H9 (cell line): Measurements from ENCODE around the gene TRABD. TPM values are rescaled to one million over a fixed set of nuclear protein-coding genes. Genes with fewer than 3 reads are reported as not detected.

Experiments
- DNase-seq: peaks from one replicate; pipeline ENCODE4 v3.0.0-alpha.2; 2017
- H2AFZ ChIP-seq: one replicate; pipeline ENCODE4 v1.6.1; 2013; ENCODE audit warnings: mild to moderate bottlenecking, low read length, control low read depth, moderate library complexity
- H2AK5ac ChIP-seq: 2 replicates; pipeline ENCODE4 v1.6.1; 2013; ENCODE audit warnings: low read length, control low read depth, mixed read lengths; ENCODE audit not compliant: insufficient read length
- H2BK120ac ChIP-seq: one replicate; pipeline ENCODE4 v1.6.1; 2013; ENCODE audit warnings: low read depth, mild to moderate bottlenecking, low read length, control low read depth, inconsistent platforms; ENCODE audit not compliant: poor library complexity, severe bottlenecking
- H2BK12ac ChIP-seq: 2 replicates; pipeline ENCODE4 v1.6.1; 2013; ENCODE audit warnings: low read length, control low read depth, mixed read lengths, low read depth; ENCODE audit not compliant: insufficient read length
- H2BK15ac ChIP-seq: 2 replicates; pipeline ENCODE4 v1.6.1; 2013; ENCODE audit warnings: low read depth, low read length, control low read depth
- H2BK20ac ChIP-seq: one replicate; pipeline ENCODE4 v1.6.1; 2013; ENCODE audit warnings: low read depth, mild to moderate bottlenecking, low read length, control low read depth, inconsistent platforms; ENCODE audit not compliant: poor library complexity, severe bottlenecking
- H2BK5ac ChIP-seq: 2 replicates; pipeline ENCODE4 v1.6.1; 2013; ENCODE audit warnings: low read length, control low read depth, mixed read lengths; ENCODE audit not compliant: insufficient read length
- H3K14ac ChIP-seq: 2 replicates; pipeline ENCODE4 v1.6.1; 2013; ENCODE audit warnings: low read length, control low read depth; ENCODE audit not compliant: insufficient read depth
- H3K18ac ChIP-seq: 2 replicates; pipeline ENCODE4 v1.6.1; 2013; ENCODE audit warnings: low read depth, mild to moderate bottlenecking, mixed read lengths, low read length, control low read depth; ENCODE audit not compliant: insufficient read length
- H3K23ac ChIP-seq: 2 replicates; pipeline ENCODE4 v1.6.1; 2013; ENCODE audit warnings: low read length, control low read depth, mixed read lengths, low read depth; ENCODE audit not compliant: insufficient read length
- H3K23me2 ChIP-seq: 2 replicates; pipeline ENCODE4 v1.6.1; 2013; ENCODE audit warnings: low read depth, mild to moderate bottlenecking, mixed read lengths, low read length, control low read depth; ENCODE audit not compliant: insufficient read length, poor library complexity, severe bottlenecking
- H3K27ac ChIP-seq: 2 replicates; pipeline ENCODE4 v1.5.1; 2013; ENCODE audit warnings: low read length, control low read depth, mixed read lengths, low read depth; ENCODE audit not compliant: insufficient read length
- H3K27me3 ChIP-seq: 2 replicates; pipeline ENCODE4 v1.6.1; 2013; ENCODE audit warnings: low read length, control low read depth, inconsistent platforms; ENCODE audit not compliant: insufficient read depth
- H3K4ac ChIP-seq: 2 replicates; pipeline ENCODE4 v1.6.1; 2013; ENCODE audit warnings: low read depth, mild to moderate bottlenecking, control low read depth, inconsistent platforms, low read length, moderate library complexity
- H3K4me1 ChIP-seq: 2 replicates; pipeline ENCODE4 v1.6.1; 2013; ENCODE audit warnings: low read length, control low read depth, inconsistent platforms; ENCODE audit not compliant: insufficient read depth
- H3K4me2 ChIP-seq: 2 replicates; pipeline ENCODE4 v1.6.1; 2013; ENCODE audit warnings: low read length, control low read depth, mixed read lengths; ENCODE audit not compliant: insufficient read length, insufficient read depth
- H3K56ac ChIP-seq: 2 replicates; pipeline ENCODE4 v1.6.1; 2013; ENCODE audit warnings: low read depth, mild to moderate bottlenecking, mixed read lengths, low read length, control low read depth; ENCODE audit not compliant: insufficient read length
- H3K79me1 ChIP-seq: 2 replicates; pipeline ENCODE4 v1.6.1; 2013; ENCODE audit warnings: low read depth, mild to moderate bottlenecking, moderate library complexity, low read length, control low read depth, inconsistent platforms; ENCODE audit not compliant: insufficient read depth, poor library complexity, severe bottlenecking
- H3K79me2 ChIP-seq: 2 replicates; pipeline ENCODE4 v1.6.1; 2013; ENCODE audit warnings: low read length, control low read depth, inconsistent platforms; ENCODE audit not compliant: insufficient read depth
- H3K9ac ChIP-seq: 2 replicates; pipeline ENCODE4 v1.6.1; 2013; ENCODE audit warnings: low read length, control low read depth, mixed read lengths; ENCODE audit not compliant: insufficient read length; ENCODE audit errors: extremely low read depth
- H3K9me3 ChIP-seq: one replicate; pipeline ENCODE4 v1.6.1; 2013; ENCODE audit warnings: low read depth, low read length, inconsistent platforms; ENCODE audit not compliant: control insufficient read depth
- H3T11ph ChIP-seq: one replicate; pipeline ENCODE4 v1.6.1; 2013; ENCODE audit warnings: mild to moderate bottlenecking, low read length, control low read depth, inconsistent platforms
- H4K20me1 ChIP-seq: one replicate; pipeline ENCODE4 v1.6.1; 2013; ENCODE audit not compliant: control insufficient read depth, insufficient read length, insufficient read depth
- H4K5ac ChIP-seq: 2 replicates; pipeline ENCODE4 v1.6.1; 2013; ENCODE audit warnings: low read depth, mild to moderate bottlenecking, mixed read lengths, low read length, control low read depth; ENCODE audit not compliant: insufficient read length
- H4K8ac ChIP-seq: replicated peaks from 2 replicates; pipeline ENCODE4 v1.6.1; 2013; ENCODE audit warnings: low read length, control low read depth, mixed read lengths, low read depth; ENCODE audit not compliant: insufficient read length
- H4K91ac ChIP-seq: 2 replicates; pipeline ENCODE4 v1.6.1; 2013; ENCODE audit warnings: low read depth, mild to moderate bottlenecking, moderate library complexity, mixed read lengths, low read length, control low read depth; ENCODE audit not compliant: insufficient read length
- H3K27ac Mint-ChIP-seq, 3 experiments: 2 replicates in 2 of 3; 3 replicates in 1 of 3; pipeline ENCODE4 v1.8.0; 2020 to 2021; ENCODE audit warnings: mixed read lengths in 3 of 3, mild to moderate bottlenecking in 1 of 3, moderate library complexity in 1 of 3
- H3K27me3 Mint-ChIP-seq: 2 replicates; pipeline ENCODE4 v1.8.0; 2021; ENCODE audit warnings: low read depth, mild to moderate bottlenecking, moderate library complexity, mixed read lengths
- H3K36me3 Mint-ChIP-seq, 3 experiments: 2 replicates in 2 of 3; 3 replicates in 1 of 3; pipeline ENCODE4 v1.8.0; 2020 to 2021; ENCODE audit warnings: low read depth in 3 of 3, mixed read lengths in 3 of 3; ENCODE audit not compliant: insufficient read depth in 1 of 3
- H3K4me1 Mint-ChIP-seq, 2 experiments: 2 replicates each; pipeline ENCODE4 v1.8.0; 2020; ENCODE audit warnings: mixed read lengths in 2 of 2
- H3K4me3 Mint-ChIP-seq, 2 experiments: 2 replicates in 1 of 2; 3 replicates in 1 of 2; pipeline ENCODE4 v1.8.0; 2020 to 2021; ENCODE audit warnings: mild to moderate bottlenecking in 2 of 2, mixed read lengths in 2 of 2, moderate library complexity in 1 of 2
- H3K9me3 Mint-ChIP-seq, 2 experiments: 2 replicates in 1 of 2; 3 replicates in 1 of 2; pipeline ENCODE4 v1.8.0; 2020; ENCODE audit warnings: mild to moderate bottlenecking in 2 of 2, mixed read lengths in 2 of 2, moderate library complexity in 1 of 2
- WGBS: extraction: QIAGEN DNeasy Blood & Tissue Kit; methylation state at CpG from one replicate; pipeline ENCODE4 v1.1.7; 2013; ENCODE audit warnings: missing lambda C conversion rate, low lambda C conversion rate, mixed read lengths; ENCODE audit not compliant: insufficient read length; ENCODE audit errors: extremely low coverage; 5-methylcytosine and 5-hydroxymethylcytosine counted together
- total RNA-seq: library from RNA; stranded (reverse); gene quantifications from 2 replicates; pipeline ENCODE4 v1.2.1, GENCODE V29; 2021
- TF ChIP-seq, protein P1 (sequence below): fragments of 200-600 bp; sonication (generic); conservative IDR thresholded peaks from 3 replicates; pipeline ENCODE4 v1.8.0; 2021; ENCODE audit warnings: antibody characterized with exemption, mild to moderate bottlenecking

The TRABD gene
- total RNA-seq, 1 experiment from 2014 or later = 47.8 TPM

DNA sequence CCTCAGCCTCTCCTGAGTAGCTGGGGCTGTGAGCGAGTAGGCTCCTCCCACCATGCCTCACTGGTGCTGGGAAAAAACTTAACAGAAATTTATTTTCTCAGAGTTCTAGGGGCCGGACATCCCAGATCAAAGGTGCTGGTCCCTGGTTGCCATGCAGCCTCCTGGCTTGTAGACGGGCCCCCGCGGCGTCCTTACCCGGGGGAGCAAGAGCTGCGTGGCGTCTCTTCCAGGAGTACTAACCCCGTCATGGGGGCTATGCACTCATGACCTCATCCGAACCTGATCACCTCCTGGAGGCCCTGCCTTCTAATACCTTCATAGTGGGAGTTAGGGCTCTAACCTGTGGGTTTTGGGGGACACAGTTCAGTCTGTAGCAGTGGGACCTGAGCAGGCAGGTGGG, 2.6 kb downstream of the TRABD start:
- no peak overlapping the region for H3K4me3 Mint-ChIP-seq
- Histone ChIP-seq H2AFZ (no peak overlapping the region), H3K56ac (no peak overlapping the region), H3K9me3 (no peaks in the 10 kb centered on the region), H3T11ph (no peak overlapping the region), H2BK12ac (no peak overlapping the region), H3K23me2 (peaks cover 17% of the 10 kb centered on the region), H3K4ac (no peak overlapping the region), H3K23ac (no peak overlapping the region), H3K9ac (no peak overlapping the region), H2BK5ac (no peak overlapping the region), H3K79me2 (peaks cover 5% of the 10 kb centered on the region; the same call in 1 of the 2 replicates), H4K20me1 (no peaks in the 10 kb centered on the region), H3K14ac (no peak overlapping the region), H4K5ac (no peak overlapping the region), H3K18ac (no peak overlapping the region), H3K79me1 (no peaks in the 10 kb centered on the region), H3K27ac (no peak overlapping the region), H4K8ac (no peak overlapping the region), H4K91ac (no peak overlapping the region), H2BK15ac (no peak overlapping the region), H2BK120ac (no peak overlapping the region), H2AK5ac (no peak overlapping the region), H3K4me1 (no peaks in the 10 kb centered on the region), H2BK20ac (no peak overlapping the region), H3K4me2 (no peak overlapping the region), H3K27me3 (no peaks in the 10 kb centered on the region)
- TF ChIP-seq, protein P1, sequence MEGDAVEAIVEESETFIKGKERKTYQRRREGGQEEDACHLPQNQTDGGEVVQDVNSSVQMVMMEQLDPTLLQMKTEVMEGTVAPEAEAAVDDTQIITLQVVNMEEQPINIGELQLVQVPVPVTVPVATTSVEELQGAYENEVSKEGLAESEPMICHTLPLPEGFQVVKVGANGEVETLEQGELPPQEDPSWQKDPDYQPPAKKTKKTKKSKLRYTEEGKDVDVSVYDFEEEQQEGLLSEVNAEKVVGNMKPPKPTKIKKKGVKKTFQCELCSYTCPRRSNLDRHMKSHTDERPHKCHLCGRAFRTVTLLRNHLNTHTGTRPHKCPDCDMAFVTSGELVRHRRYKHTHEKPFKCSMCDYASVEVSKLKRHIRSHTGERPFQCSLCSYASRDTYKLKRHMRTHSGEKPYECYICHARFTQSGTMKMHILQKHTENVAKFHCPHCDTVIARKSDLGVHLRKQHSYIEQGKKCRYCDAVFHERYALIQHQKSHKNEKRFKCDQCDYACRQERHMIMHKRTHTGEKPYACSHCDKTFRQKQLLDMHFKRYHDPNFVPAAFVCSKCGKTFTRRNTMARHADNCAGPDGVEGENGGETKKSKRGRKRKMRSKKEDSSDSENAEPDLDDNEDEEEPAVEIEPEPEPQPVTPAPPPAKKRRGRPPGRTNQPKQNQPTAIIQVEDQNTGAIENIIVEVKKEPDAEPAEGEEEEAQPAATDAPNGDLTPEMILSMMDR = no peak
- H3K4me1 Mint-ChIP-seq = peaks cover 12 to 29% of the 10 kb centered on the region in 2 experiments
- H3K27ac Mint-ChIP-seq = no peak overlapping the region
- H3K36me3 Mint-ChIP-seq = peaks cover 4 to 6% (median 5%) of the 10 kb centered on the region in 3 experiments
- H3K9me3 Mint-ChIP-seq = no peaks in the 10 kb centered on the region
- no CpG with 5 or more reads among the region's 11 CpGs for WGBS
- no peaks in the 10 kb centered on the region; the same call in none of the 2 replicates for H3K27me3 Mint-ChIP-seq
- no peak for DNase-seq
